Measurements from ENCODE around the gene DMXL2.
"Not testable (repeated sequence)": the region's sequence is repeated elsewhere in the genome, so short reads cannot be mapped to it uniquely, and the experiment has no call there.

The DMXL2 gene

GRCh38 chr15:51619331-51620035 is 3.1 kb downstream of the DMXL2 start:
- no peak for TF ChIP-seq CTCF (IDR thresholded peaks at IDR 0.05)
- peaks cover 18% of the 10 kb centered on the region for H3K36me3 Mint-ChIP-seq (ENCODE audit: low read depth)
- H3K4me1 Mint-ChIP-seq: peaks cover 40% of the 10 kb centered on the region
- H3K27me3 Mint-ChIP-seq (ENCODE audit: low read depth, poor library complexity): peaks cover 4% of the 10 kb centered on the region
- no peak overlapping the region for H3K27ac Mint-ChIP-seq
- no peaks in the 10 kb centered on the region for H3K9me3 Mint-ChIP-seq
- DNase-seq: no peak
- H3K4me3 Mint-ChIP-seq: peak overlapping the region; percentile 31

- Mint-ChIP-seq H3K27me3 (ENCODE audit: low read depth, poor library complexity) (no peaks in the 10 kb centered on the region), H3K27ac (no peak overlapping the region), H3K36me3 (ENCODE audit: low read depth) (peaks cover 31% of the 10 kb centered on the region), H3K9me3 (peaks cover 10% of the 10 kb centered on the region), H3K4me3 (no peak overlapping the region), H3K4me1 (peaks cover 29% of the 10 kb centered on the region)
- TF ChIP-seq CTCF (IDR thresholded peaks at IDR 0.05): no peak
- DNase-seq: no peak
Measured at GRCh38 chr15:51617886-51618285, 4.7 kb downstream of the DMXL2 start.

GRCh38 chr15:51613951-51614350 is 8.6 kb downstream of the DMXL2 start:
- Mint-ChIP-seq H3K36me3 (ENCODE audit: low read depth) (peaks cover 62% of the 10 kb centered on the region), H3K27me3 (ENCODE audit: low read depth, poor library complexity) (no peaks in the 10 kb centered on the region), H3K4me1 (no peaks in the 10 kb centered on the region), H3K4me3 (no peak overlapping the region), H3K9me3 (peaks cover 44% of the 10 kb centered on the region), H3K27ac (no peak overlapping the region)
- no peak for DNase-seq
- no peak for TF ChIP-seq CTCF (IDR thresholded peaks at IDR 0.05)

- H3K9me3 Mint-ChIP-seq: peaks cover 52% of the 10 kb centered on the region
- H3K27ac Mint-ChIP-seq, DNase-seq: not testable (repeated sequence)
Measured at GRCh38 chr15:51612669-51613068, 9.9 kb downstream of the DMXL2 start.

GRCh38 chr15:51603462-51603948 is 19.1 kb downstream of the DMXL2 start:
- Mint-ChIP-seq H3K36me3 (ENCODE audit: low read depth) (peaks cover 56% of the 10 kb centered on the region), H3K27ac (peak overlapping the region; percentile 84), H3K4me3 (peak overlapping the region; percentile 57), H3K9me3 (peaks cover 66% of the 10 kb centered on the region)
- H3K27me3 Mint-ChIP-seq (ENCODE audit: low read depth, poor library complexity); DNase-seq; H3K4me1 Mint-ChIP-seq: not testable (repeated sequence)

More at GRCh38 chr15:51612669-51613068, 9.9 kb downstream of the DMXL2 start:
- not testable (repeated sequence) for H3K4me3 Mint-ChIP-seq; H3K27me3 Mint-ChIP-seq (ENCODE audit: low read depth, poor library complexity); H3K4me1 Mint-ChIP-seq
- peaks cover 64% of the 10 kb centered on the region for H3K36me3 Mint-ChIP-seq (ENCODE audit: low read depth)

- H3K36me3 Mint-ChIP-seq (ENCODE audit: low read depth): peaks cover 61% of the 10 kb centered on the region
- H3K4me3 Mint-ChIP-seq: peak overlapping the region; percentile 65
- no peak for TF ChIP-seq CTCF (IDR thresholded peaks at IDR 0.05)
- H3K27ac Mint-ChIP-seq: no peak overlapping the region
- H3K27me3 Mint-ChIP-seq (ENCODE audit: low read depth, poor library complexity): peaks cover 4% of the 10 kb centered on the region
- H3K4me1 Mint-ChIP-seq: no peaks in the 10 kb centered on the region
- no peak for DNase-seq
- H3K9me3 Mint-ChIP-seq: peaks cover 68% of the 10 kb centered on the region
Measured at GRCh38 chr15:51603002-51603401, 19.6 kb downstream of the DMXL2 start.

- Mint-ChIP-seq H3K27me3 (ENCODE audit: low read depth, poor library complexity) (peaks cover 4% of the 10 kb centered on the region), H3K36me3 (ENCODE audit: low read depth) (peaks cover 64% of the 10 kb centered on the region), H3K27ac (no peak overlapping the region), H3K4me3 (peak overlapping the region; percentile 65), H3K4me1 (no peaks in the 10 kb centered on the region), H3K9me3 (peaks cover 70% of the 10 kb centered on the region)
- DNase-seq: no peak
- no peak for TF ChIP-seq CTCF (IDR thresholded peaks at IDR 0.05)
Measured at GRCh38 chr15:51602484-51602883, 20.1 kb downstream of the DMXL2 start.

Measured in nephron progenitor cell (in vitro differentiated cells).